Measurements from ENCODE around the gene IGFL2.
"Not testable (repeated sequence)": the region's sequence is repeated elsewhere in the genome, so short reads cannot be mapped to it uniquely, and the experiment has no call there.

Gene IGFL2

GRCh38 chr19:46159418-46160232 is 11.6 kb downstream of the IGFL2 start:
- Histone ChIP-seq H3K36me3 (no peaks in the 10 kb centered on the region), H3K4me1 (no peaks in the 10 kb centered on the region), H3K27me3 (peaks cover 0 to 20% of the 10 kb centered on the region in 2 donors), H3K4me3 (no peak overlapping the region), H3K9me3 (peaks cover 0 to 15% (median 7%) of the 10 kb centered on the region in 3 donors), H3K27ac (no peak overlapping the region)
- DNase-seq: no peak
- intact Hi-C loops (cut with DNase I; ENCODE audit: low total_unique reads): no loop called here
- no peak for TF ChIP-seq CTCF (IDR thresholded peaks at IDR 0.05)

GRCh38 chr19:46160233-46160775 is 12.3 kb downstream of the IGFL2 start:
- H3K9me3 ChIP-seq: peaks cover 0 to 15% (median 7%) of the 10 kb centered on the region in 3 donors
- no peak for TF ChIP-seq CTCF (IDR thresholded peaks at IDR 0.05)
- no peaks in the 10 kb centered on the region for H3K4me1 ChIP-seq
- no peak for DNase-seq
- intact Hi-C loops (cut with DNase I; ENCODE audit: low total_unique reads): no loop called here
- peaks cover 0 to 13% of the 10 kb centered on the region in 2 donors for H3K27me3 ChIP-seq
- H3K27ac ChIP-seq: no peak overlapping the region
- no peaks in the 10 kb centered on the region for H3K36me3 ChIP-seq
- no peak overlapping the region for H3K4me3 ChIP-seq

- H3K9me3 ChIP-seq: peaks cover 0 to 15% (median 7%) of the 10 kb centered on the region in 3 donors
- H3K36me3 ChIP-seq; H3K4me1 ChIP-seq; H3K27ac ChIP-seq; intact Hi-C loops (cut with DNase I; ENCODE audit: low total_unique reads); DNase-seq; H3K4me3 ChIP-seq: not testable (repeated sequence)
- H3K27me3 ChIP-seq: peaks cover 0 to 16% of the 10 kb centered on the region in 2 donors
Measured at GRCh38 chr19:46161642-46162257, 13.7 kb downstream of the IGFL2 start.

- H3K36me3 ChIP-seq: no peaks in the 10 kb centered on the region
- no peak for TF ChIP-seq CTCF (IDR thresholded peaks at IDR 0.05)
- intact Hi-C loops (cut with DNase I; ENCODE audit: low total_unique reads): no loop called here
Measured at GRCh38 chr19:46162731-46163130, 14.7 kb downstream of the IGFL2 start.

GRCh38 chr19:46173886-46174480 is 25.9 kb downstream of the IGFL2 start:
- Histone ChIP-seq H3K9me3 (no peaks in the 10 kb centered on the region), H3K4me1 (no peaks in the 10 kb centered on the region), H3K27me3 (peaks cover 0 to 13% of the 10 kb centered on the region in 2 donors), H3K27ac (no peak overlapping the region), H3K36me3 (no peaks in the 10 kb centered on the region), H3K4me3 (no peak overlapping the region)
- no peak for TF ChIP-seq CTCF (IDR thresholded peaks at IDR 0.05)
- no peak for DNase-seq
- intact Hi-C loops (cut with DNase I; ENCODE audit: low total_unique reads): no loop called here

More at GRCh38 chr19:46162731-46163130, 14.7 kb downstream of the IGFL2 start:
- no peaks in the 10 kb centered on the region for H3K4me1 ChIP-seq
- H3K27me3 ChIP-seq: peaks cover 0 to 20% of the 10 kb centered on the region in 2 donors
- no peak overlapping the region for H3K4me3 ChIP-seq
- peaks cover 0 to 15% (median 7%) of the 10 kb centered on the region in 3 donors for H3K9me3 ChIP-seq
- no peak overlapping the region for H3K27ac ChIP-seq
- DNase-seq: no peak

Measured in tibial artery (tissue), 4 donors.